Glutamatergic neuron (in vitro differentiated cells): ENCODE results near the gene FAIM2. TPM values are rescaled to one million over a fixed set of nuclear protein-coding genes. Genes with fewer than 3 reads are reported as not detected.

Experiments
- DNase-seq: peaks from one replicate; pipeline ENCODE4 v3.0.0; 2022
- H3K27ac Mint-ChIP-seq: one replicate; pipeline ENCODE4 v1.8.0; 2020; ENCODE audit warnings: mild to moderate bottlenecking, mixed read lengths, inconsistent platforms; ENCODE audit not compliant: unreplicated experiment
- H3K27me3 Mint-ChIP-seq: one replicate; pipeline ENCODE4 v1.8.0; 2020; ENCODE audit warnings: mild to moderate bottlenecking, moderate library complexity, mixed read lengths, inconsistent platforms; ENCODE audit not compliant: unreplicated experiment
- H3K36me3 Mint-ChIP-seq: one replicate; pipeline ENCODE4 v1.8.0; 2020; ENCODE audit warnings: mild to moderate bottlenecking, mixed read lengths, inconsistent platforms; ENCODE audit not compliant: unreplicated experiment
- H3K4me1 Mint-ChIP-seq: one replicate; pipeline ENCODE4 v1.8.0; 2020; ENCODE audit warnings: mild to moderate bottlenecking, low read depth, mixed read lengths, inconsistent platforms; ENCODE audit not compliant: unreplicated experiment
- H3K4me3 Mint-ChIP-seq: one replicate; pipeline ENCODE4 v1.8.0; 2020; ENCODE audit warnings: mild to moderate bottlenecking, mixed read lengths, inconsistent platforms; ENCODE audit not compliant: unreplicated experiment
- H3K9me3 Mint-ChIP-seq: one replicate; pipeline ENCODE4 v1.8.0; 2020; ENCODE audit warnings: mild to moderate bottlenecking, moderate library complexity, mixed read lengths, inconsistent platforms; ENCODE audit not compliant: unreplicated experiment
- total RNA-seq: library from RNA; stranded (reverse); fragmentation: NEBNext Ultra II Directional; extraction: Animal tissue kit (Norgen Biotek cat#: 25700); gene quantifications from one replicate; pipeline ENCODE4 v1.2.1, GENCODE V29; 2021; ENCODE audit not compliant: unreplicated experiment
- TF ChIP-seq, protein P1 (sequence below): fragments of 200-600 bp; sonication (generic); IDR thresholded peaks from one replicate; pipeline ENCODE4 v1.5.0; 2021; ENCODE audit not compliant: partially characterized antibody, unreplicated experiment

Gene FAIM2
- total RNA-seq, 1 donor from 2014 or later = 3.5 TPM

DNA sequence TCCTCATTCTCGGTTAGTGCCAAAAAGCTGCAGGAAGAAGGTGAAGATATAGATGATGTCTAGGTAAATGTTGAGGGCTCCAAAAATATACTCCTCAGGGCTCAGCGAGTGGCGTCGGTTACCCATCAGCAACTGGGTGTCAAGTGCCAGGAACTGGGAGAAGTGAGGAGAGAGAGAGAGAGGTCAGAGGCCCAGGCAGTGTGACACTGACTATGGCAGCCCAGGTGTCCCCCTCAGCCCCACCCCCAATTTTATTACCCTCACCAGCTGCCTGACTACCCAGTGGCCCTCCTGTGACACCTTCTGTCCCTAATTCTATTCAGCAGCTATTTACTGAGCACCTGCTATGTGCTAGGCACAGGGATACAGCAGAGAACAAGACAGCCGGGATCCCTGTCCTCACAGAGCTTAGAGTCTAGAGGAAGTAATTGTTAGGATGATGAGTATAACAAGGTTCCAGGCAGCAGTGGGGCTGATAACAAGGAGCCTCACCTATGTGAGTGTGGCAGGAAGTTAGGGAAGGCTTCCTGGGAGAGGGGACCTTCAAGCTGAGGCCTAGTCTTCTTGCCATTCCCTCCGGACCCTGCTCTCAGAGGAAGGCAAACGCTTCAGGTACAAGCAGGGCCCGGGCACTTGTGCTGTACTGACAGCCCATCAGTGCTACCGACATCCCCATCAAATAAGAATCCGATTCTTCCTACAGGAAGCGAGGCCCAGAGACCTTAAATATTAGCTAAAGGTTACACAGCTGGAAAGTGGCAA is 33.0 kb downstream of the FAIM2 start:
- Mint-ChIP-seq H3K27ac (no peak overlapping the region), H3K27me3 (peaks cover 10% of the 10 kb centered on the region), H3K9me3 (peaks cover 3% of the 10 kb centered on the region), H3K4me3 (peak overlapping the region; percentile 46), H3K36me3 (no peaks in the 10 kb centered on the region), H3K4me1 (peaks cover 25% of the 10 kb centered on the region)
- TF ChIP-seq, protein P1, sequence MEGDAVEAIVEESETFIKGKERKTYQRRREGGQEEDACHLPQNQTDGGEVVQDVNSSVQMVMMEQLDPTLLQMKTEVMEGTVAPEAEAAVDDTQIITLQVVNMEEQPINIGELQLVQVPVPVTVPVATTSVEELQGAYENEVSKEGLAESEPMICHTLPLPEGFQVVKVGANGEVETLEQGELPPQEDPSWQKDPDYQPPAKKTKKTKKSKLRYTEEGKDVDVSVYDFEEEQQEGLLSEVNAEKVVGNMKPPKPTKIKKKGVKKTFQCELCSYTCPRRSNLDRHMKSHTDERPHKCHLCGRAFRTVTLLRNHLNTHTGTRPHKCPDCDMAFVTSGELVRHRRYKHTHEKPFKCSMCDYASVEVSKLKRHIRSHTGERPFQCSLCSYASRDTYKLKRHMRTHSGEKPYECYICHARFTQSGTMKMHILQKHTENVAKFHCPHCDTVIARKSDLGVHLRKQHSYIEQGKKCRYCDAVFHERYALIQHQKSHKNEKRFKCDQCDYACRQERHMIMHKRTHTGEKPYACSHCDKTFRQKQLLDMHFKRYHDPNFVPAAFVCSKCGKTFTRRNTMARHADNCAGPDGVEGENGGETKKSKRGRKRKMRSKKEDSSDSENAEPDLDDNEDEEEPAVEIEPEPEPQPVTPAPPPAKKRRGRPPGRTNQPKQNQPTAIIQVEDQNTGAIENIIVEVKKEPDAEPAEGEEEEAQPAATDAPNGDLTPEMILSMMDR = no peak
- no peak for DNase-seq

DNA sequence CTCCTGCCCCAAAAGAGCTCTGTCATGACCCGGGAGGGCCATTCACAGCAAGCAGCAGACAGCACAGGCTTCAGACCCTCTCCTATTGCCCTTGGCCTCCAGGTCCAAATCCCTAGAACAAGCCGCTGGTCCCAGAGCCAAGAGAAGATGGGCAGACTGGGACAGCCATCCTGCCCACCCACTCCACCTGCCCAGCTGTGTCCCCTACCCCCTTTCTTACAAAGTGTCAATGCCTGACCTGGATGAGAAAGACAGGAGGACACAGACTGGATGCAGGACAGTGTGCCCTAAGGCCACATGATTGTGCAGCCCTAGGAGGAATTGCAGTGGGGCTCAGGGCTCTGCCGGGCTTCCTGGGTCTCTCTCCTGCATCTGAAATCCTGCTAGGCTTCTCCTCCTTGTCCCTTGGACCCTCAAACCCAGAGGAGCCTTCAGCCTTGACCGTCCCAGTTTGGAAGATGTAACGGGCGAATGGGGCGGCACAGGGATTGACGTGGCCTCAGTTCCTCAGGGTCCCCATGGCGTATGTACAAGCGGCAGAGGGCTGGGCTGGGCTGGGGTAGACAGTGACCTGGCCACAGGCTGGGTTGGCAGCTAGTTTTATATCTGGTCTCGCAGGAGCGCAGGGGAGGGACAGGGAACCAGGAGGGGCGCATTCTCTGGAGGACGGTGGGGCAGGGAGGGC is 33.7 kb downstream of the FAIM2 start:
- TF ChIP-seq, protein P1 = no peak
- Mint-ChIP-seq H3K4me1 (peaks cover 26% of the 10 kb centered on the region), H3K27ac (peak overlapping the region; percentile 62), H3K36me3 (no peaks in the 10 kb centered on the region), H3K4me3 (peak overlapping the region; percentile 46), H3K9me3 (peaks cover 3% of the 10 kb centered on the region), H3K27me3 (peaks cover 10% of the 10 kb centered on the region)
- DNase-seq = no peak

DNA sequence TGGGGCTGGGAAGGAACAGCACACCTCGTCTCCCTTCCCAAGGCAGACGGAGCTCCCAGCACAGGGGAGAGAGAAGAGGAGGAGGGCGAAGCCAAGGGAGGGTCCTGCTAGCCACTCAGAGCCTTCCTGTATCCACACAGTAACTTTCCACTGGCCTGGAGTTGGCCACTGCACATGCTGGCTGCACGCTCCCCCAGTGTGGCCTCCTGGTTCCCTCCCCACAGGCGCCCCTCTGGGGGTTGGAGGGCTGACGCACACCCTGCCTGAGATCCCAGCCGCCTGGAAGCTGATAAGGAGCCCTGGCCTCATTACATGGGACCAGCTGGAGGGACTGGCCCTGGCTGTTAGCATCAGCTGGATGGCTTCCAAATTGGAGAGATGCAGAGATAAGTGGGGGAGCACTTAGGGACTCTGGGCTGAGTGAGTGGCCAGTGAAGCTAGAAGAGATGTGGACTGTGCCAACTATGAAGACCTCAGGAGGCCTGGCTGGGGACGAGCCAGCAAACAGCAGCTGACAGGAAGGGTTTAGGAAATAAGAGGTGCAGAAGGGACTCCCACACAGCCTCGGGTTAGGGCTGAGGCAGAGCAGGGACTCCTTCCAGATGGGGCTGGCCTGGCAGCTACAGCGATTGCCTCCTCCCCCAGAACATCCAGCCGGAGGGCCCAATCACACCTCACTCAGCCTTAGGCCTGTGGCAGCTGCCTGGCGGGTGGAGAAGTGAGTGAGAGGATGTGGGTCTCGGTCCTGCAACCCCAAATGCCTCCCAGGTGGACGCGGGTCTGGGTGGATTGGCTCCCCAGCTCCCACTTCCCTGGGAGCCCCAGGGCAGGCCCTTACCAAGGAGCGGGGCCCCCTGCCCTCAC is 34.5 kb downstream of the FAIM2 start:
- Mint-ChIP-seq H3K4me3 (peak overlapping the region; percentile 52), H3K4me1 (peaks cover 33% of the 10 kb centered on the region), H3K27ac (peak overlapping the region; percentile 70), H3K9me3 (peaks cover 3% of the 10 kb centered on the region), H3K27me3 (peaks cover 10% of the 10 kb centered on the region), H3K36me3 (no peaks in the 10 kb centered on the region)
- peak; percentile 85 for DNase-seq
- TF ChIP-seq, protein P1 = no peak

DNA sequence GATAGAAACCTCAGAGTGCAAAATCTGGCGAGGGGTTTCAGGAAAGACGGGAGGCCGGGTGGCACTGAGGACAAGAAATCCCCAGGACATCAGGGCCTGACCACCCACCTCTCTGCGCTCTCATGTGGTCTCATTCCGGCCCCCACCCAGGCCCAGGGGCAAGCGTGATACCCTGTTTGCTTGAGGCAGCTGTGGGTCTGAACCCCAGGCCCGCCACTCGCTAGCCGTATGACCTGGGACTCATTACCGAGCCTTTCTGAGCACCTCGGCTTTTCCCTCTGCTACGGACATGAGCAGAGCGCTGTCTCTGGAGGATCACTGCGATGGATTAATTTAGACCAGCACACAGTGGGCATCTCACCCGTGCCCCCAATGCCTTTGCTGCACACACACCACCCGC is 35.3 kb downstream of the FAIM2 start:
- peaks cover 3% of the 10 kb centered on the region for H3K9me3 Mint-ChIP-seq
- DNase-seq = no peak
- H3K4me3 Mint-ChIP-seq = peak overlapping the region; percentile 52
- TF ChIP-seq, protein P1 = no peak
- peaks cover 36% of the 10 kb centered on the region for H3K4me1 Mint-ChIP-seq
- H3K27me3 Mint-ChIP-seq = peaks cover 8% of the 10 kb centered on the region
- peaks cover 4% of the 10 kb centered on the region for H3K36me3 Mint-ChIP-seq
- no peak overlapping the region for H3K27ac Mint-ChIP-seq
